Measurements from ENCODE around the gene TBC1D1.

DNA sequence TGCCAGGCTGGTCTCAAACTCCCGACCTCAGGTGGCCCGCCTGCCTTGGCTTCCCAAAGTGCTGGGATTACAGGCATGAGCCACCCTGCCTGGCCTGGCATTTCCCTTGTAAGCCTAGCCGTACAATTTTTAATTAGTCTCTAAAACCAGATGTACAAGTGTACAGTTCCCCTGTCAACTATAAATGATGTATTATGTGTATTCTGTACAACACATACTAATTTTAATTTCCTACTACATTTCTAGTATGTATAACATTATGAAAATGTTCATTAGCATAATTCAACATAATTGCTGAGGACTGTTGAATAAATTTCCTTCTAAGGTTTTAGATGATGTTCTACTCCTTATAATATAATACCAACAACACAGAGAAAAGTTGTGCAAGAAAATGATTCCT is 27.8 kb downstream of the TBC1D1 start:
- TF ChIP-seq GATA2 (IDR thresholded peaks at IDR 0.05; ENCODE audit: low read depth, low read length) (no peak), GATA3 (IDR thresholded peaks at IDR 0.05; ENCODE audit: low read depth, low read length) (no peak)

Measured in SH-SY5Y (cell line).